Uterus (tissue), 4 donors: ENCODE measurements around the gene ZNF618. TPM values are rescaled to one million over a fixed set of nuclear protein-coding genes. Genes with fewer than 3 reads are reported as not detected.

ENCODE experiments used
- DNase-seq, 2 donors: peaks; one replicate each; pipeline ENCODE4 v3.0.0-alpha.2; 2019 to 2020
- H3K27ac ChIP-seq, 2 donors: fragments of 200-600 bp; sonication (generic); 1 replicate in 1 of 2; 2 replicates in 1 of 2; pipeline ENCODE4 v1.5.1; 2016 to 2018
- H3K27me3 ChIP-seq, 2 donors: fragments of 200-600 bp; sonication (generic); one replicate each; pipeline ENCODE4 v1.5.1; 2018 to 2019; ENCODE audit warnings: control low read depth in 1 of 2
- H3K36me3 ChIP-seq, 2 donors: fragments of 200-600 bp; sonication (generic); one replicate each; pipeline ENCODE4 v1.5.1; 2019; ENCODE audit warnings: control low read depth in 1 of 2
- H3K4me1 ChIP-seq, 2 donors: fragments of 200-600 bp; sonication (generic); one replicate each; pipeline ENCODE4 v1.5.1; 2018 to 2019; ENCODE audit warnings: control low read depth in 1 of 2
- H3K4me3 ChIP-seq, 2 donors: fragments of 200-600 bp; sonication (generic); 1 replicate in 1 of 2; 2 replicates in 1 of 2; pipeline ENCODE4 v1.5.1; 2018 to 2019; ENCODE audit warnings: mild to moderate bottlenecking in 1 of 2
- H3K9me3 ChIP-seq, 2 donors: fragments of 200-600 bp; sonication (generic); one replicate each; pipeline ENCODE4 v1.5.1; 2019; ENCODE audit warnings: control low read depth in 1 of 2
- CTCF ChIP-seq, 4 experiments: fragments of 200-600 bp in 2 of 4; fragments of 450-650 bp in 2 of 4; sonication (generic) in 2 of 4; IDR thresholded peaks; one replicate each; pipeline ENCODE4 v1.5.1; 2016 to 2019; ENCODE audit warnings: antibody characterized with exemption in 4 of 4, mild to moderate bottlenecking in 2 of 4, moderate library complexity in 1 of 4
- POLR2A ChIP-seq, 2 donors: fragments of 450-650 bp; IDR thresholded peaks; one replicate each; pipeline ENCODE4 v1.6.1; 2016; ENCODE audit warnings: antibody characterized with exemption in 2 of 2, mild to moderate bottlenecking in 1 of 2, moderate library complexity in 1 of 2
- intact Hi-C: fragments of 100-400 bp; cut with DNase I; formaldehyde crosslinking; loops from one replicate; pipeline ENCODE4 v1.15.1; 2023; ENCODE audit warnings: low total_unique reads
- total RNA-seq, 4 donors: library from RNA; depleted of rRNA in 3 of 4; stranded (reverse); fragments of >200 nt in 3 of 4; gene quantifications; one replicate each; pipeline versions ENCODE4 v1.1.0 to v1.2.4, GENCODE V29; 2014 to 2023
- donor health status: DM: yes; HTN: yes; CAD: no.

ZNF618 gene
- total RNA-seq, 4 donors from 2014 or later, result 3.8 to 24.2 (median 12.3) TPM

GRCh38 chr9:114087721-114088120 is 211.6 kb downstream of the ZNF618 start:
- TF ChIP-seq POLR2A (IDR thresholded peaks at IDR 0.05) (no peak), CTCF (IDR thresholded peaks at IDR 0.05) (no peak)
- Histone ChIP-seq H3K9me3 (no peaks in the 10 kb centered on the region), H3K27me3 (no peaks in the 10 kb centered on the region), H3K27ac (no peak overlapping the region), H3K4me1 (no peaks in the 10 kb centered on the region), H3K36me3 (no peaks in the 10 kb centered on the region), H3K4me3 (no peak overlapping the region)
- intact Hi-C loops, result no loop called here
- no peak for DNase-seq

DNA sequence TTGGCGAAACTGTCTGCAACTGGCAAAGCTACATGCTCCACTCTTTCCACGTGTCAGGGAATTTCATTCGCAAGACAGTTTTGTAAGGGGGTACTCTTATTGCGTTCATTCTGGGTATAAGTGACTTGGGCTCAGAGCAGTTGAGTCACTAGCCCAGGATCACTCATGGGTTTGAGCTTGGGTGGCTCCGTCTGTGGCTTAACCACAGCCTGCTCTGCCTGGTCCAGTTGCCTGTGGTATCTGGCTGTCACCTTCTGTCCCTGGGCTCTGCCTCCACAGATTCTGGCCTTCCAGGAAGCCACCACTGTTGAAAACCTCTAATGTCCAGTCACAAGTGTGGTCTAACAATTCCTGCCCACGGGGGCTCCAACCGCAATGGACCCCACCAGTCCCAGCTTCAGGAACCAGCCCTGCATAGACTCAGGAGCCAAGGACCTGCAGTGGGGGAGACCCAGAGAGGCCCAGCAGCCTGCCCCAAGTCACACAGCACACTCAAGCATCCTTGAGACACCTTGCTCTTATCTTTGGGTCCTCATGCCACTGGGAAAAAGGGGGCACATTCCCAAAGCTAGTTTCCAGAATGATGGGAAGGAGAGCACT is 212.6 kb downstream of the ZNF618 start:
- no peak overlapping the region for H3K27ac ChIP-seq
- no peaks in the 10 kb centered on the region for H3K4me1 ChIP-seq
- TF ChIP-seq POLR2A (IDR thresholded peaks at IDR 0.05) (no peak), CTCF (IDR thresholded peaks at IDR 0.05) (no peak)
- no peak overlapping the region for H3K4me3 ChIP-seq
- intact Hi-C loops, result no loop called here
- no peaks in the 10 kb centered on the region for H3K36me3 ChIP-seq
- DNase-seq, result no peak
- H3K9me3 ChIP-seq, result no peaks in the 10 kb centered on the region
- no peaks in the 10 kb centered on the region for H3K27me3 ChIP-seq

DNA sequence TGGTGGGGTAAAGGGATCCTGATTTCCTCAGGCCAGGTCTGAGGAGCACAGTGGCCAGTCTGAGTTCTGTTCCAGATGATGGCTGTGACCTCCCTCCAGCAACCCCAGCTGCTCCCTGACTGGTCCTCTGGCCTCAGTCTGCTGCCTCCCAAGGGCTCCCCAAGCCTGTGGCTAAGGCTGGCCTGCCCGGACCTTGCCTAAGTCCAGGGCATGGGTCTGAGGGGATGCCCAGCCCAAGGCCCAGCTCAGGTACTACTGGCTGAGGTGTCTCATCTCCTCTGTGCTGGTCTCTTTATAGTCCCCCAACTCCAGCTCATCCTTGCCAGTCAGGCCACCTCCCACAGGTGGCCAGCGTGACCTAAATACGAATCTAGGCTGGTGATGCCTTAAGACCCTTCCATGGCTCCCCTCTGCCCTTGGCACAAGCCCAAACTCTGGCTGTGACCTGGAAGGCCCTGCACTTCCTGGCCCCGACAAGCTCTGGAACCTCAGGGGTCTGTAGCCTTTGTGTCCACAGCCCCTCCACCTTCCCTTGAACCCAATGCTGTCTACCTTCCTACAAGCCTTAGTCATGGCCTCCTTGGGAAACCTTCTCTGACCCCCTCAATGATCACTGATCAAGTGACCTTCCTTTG is 213.2 kb downstream of the ZNF618 start:
- Histone ChIP-seq H3K27me3 (no peaks in the 10 kb centered on the region), H3K27ac (no peak overlapping the region), H3K36me3 (no peaks in the 10 kb centered on the region), H3K4me3 (no peak overlapping the region), H3K4me1 (no peaks in the 10 kb centered on the region), H3K9me3 (no peaks in the 10 kb centered on the region)
- TF ChIP-seq CTCF (IDR thresholded peaks at IDR 0.05) (no peak), POLR2A (IDR thresholded peaks at IDR 0.05) (no peak)
- intact Hi-C loops, result no loop called here
- no peak for DNase-seq

GRCh38 chr9:114090798-114091197 is 214.7 kb downstream of the ZNF618 start:
- intact Hi-C loops, result no loop called here
- Histone ChIP-seq H3K4me1 (no peaks in the 10 kb centered on the region), H3K27me3 (no peaks in the 10 kb centered on the region), H3K27ac (no peak overlapping the region), H3K9me3 (no peaks in the 10 kb centered on the region), H3K36me3 (no peaks in the 10 kb centered on the region), H3K4me3 (no peak overlapping the region)
- TF ChIP-seq POLR2A (IDR thresholded peaks at IDR 0.05), result no peak
- no peak for TF ChIP-seq CTCF (IDR thresholded peaks at IDR 0.05)
- DNase-seq, result no peak

DNA sequence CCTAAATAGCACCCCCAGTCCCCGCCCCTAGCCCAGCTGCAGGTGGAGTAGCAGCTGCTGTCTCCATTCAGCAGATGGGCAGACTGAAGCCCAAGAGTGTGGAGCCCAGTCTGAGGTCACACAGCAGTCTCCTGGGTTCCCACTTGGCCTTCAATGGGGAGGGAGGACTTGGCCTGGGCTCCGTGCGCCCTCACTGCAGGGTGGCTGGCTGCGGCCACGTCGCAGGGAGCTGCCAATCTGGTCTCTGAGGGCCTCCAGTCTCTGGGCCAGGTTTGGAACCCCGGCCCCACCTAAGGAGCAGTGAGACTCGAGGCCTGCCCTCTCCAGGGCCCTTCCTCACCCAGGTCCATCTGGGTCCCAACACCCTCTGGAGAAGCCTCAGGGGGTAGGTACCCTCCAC is 215.6 kb downstream of the ZNF618 start:
- H3K4me1 ChIP-seq, result no peaks in the 10 kb centered on the region
- H3K27me3 ChIP-seq, result no peaks in the 10 kb centered on the region
- no peak overlapping the region for H3K4me3 ChIP-seq
- no peaks in the 10 kb centered on the region for H3K9me3 ChIP-seq
- H3K27ac ChIP-seq, result no peak overlapping the region
- intact Hi-C loops, result no loop called here
- H3K36me3 ChIP-seq, result no peaks in the 10 kb centered on the region
- DNase-seq, result no peak
- TF ChIP-seq CTCF (IDR thresholded peaks at IDR 0.05), result no peak
- no peak for TF ChIP-seq POLR2A (IDR thresholded peaks at IDR 0.05)
